Ishikawa (cell line): ENCODE data around the gene FAM219A.

Experiments used
- CEBPB ChIP-seq: IDR thresholded peaks from 2 replicates; pipeline ENCODE4 v1.6.1; 2012
- EP300 ChIP-seq: IDR thresholded peaks from 2 replicates; pipeline ENCODE4 v1.6.1; 2012; ENCODE audit warnings: borderline replicate concordance
- FOXM1 ChIP-seq: IDR thresholded peaks from 2 replicates; pipeline ENCODE4 v1.6.1; 2012; ENCODE audit warnings: low read depth, borderline replicate concordance
- MAX ChIP-seq: IDR thresholded peaks from 2 replicates; pipeline ENCODE4 v1.6.1; 2012
- NFIC ChIP-seq: IDR thresholded peaks from 2 replicates; pipeline ENCODE4 v1.6.1; 2012
- RAD21 ChIP-seq: IDR thresholded peaks from 2 replicates; pipeline ENCODE4 v1.6.1; 2012; ENCODE audit warnings: low read depth
- TAF1 ChIP-seq: IDR thresholded peaks from 2 replicates; pipeline ENCODE4 v1.6.1; 2012; ENCODE audit warnings: low read depth, mild to moderate bottlenecking
- TCF12 ChIP-seq: IDR thresholded peaks from 2 replicates; pipeline ENCODE4 v1.6.1; 2012; ENCODE audit warnings: low read depth
- TEAD4 ChIP-seq: IDR thresholded peaks from 2 replicates; pipeline ENCODE4 v1.6.1; 2012
- YY1 ChIP-seq: IDR thresholded peaks from 2 replicates; pipeline ENCODE4 v1.6.1; 2012; ENCODE audit warnings: low read depth
- ZBTB7A ChIP-seq: IDR thresholded peaks from 2 replicates; pipeline ENCODE4 v1.6.1; 2012; ENCODE audit warnings: low read depth
- TF ChIP-seq, protein P1 (sequence below): IDR thresholded peaks from 2 replicates; pipeline ENCODE4 v1.6.1; 2012; ENCODE audit warnings: low read depth, mild to moderate bottlenecking
- TF ChIP-seq, protein P2 (sequence below): IDR thresholded peaks from 2 replicates; pipeline ENCODE4 v1.6.1; 2012

- TF ChIP-seq CEBPB (no peak), EP300 (no peak), NFIC (no peak), TEAD4 (no peak), TCF12 (no peak), ZBTB7A (no peak), MAX (no peak), RAD21 (no peak), YY1 (no peak), FOXM1 (no peak), TAF1 (no peak)
- TF ChIP-seq, protein P1, sequence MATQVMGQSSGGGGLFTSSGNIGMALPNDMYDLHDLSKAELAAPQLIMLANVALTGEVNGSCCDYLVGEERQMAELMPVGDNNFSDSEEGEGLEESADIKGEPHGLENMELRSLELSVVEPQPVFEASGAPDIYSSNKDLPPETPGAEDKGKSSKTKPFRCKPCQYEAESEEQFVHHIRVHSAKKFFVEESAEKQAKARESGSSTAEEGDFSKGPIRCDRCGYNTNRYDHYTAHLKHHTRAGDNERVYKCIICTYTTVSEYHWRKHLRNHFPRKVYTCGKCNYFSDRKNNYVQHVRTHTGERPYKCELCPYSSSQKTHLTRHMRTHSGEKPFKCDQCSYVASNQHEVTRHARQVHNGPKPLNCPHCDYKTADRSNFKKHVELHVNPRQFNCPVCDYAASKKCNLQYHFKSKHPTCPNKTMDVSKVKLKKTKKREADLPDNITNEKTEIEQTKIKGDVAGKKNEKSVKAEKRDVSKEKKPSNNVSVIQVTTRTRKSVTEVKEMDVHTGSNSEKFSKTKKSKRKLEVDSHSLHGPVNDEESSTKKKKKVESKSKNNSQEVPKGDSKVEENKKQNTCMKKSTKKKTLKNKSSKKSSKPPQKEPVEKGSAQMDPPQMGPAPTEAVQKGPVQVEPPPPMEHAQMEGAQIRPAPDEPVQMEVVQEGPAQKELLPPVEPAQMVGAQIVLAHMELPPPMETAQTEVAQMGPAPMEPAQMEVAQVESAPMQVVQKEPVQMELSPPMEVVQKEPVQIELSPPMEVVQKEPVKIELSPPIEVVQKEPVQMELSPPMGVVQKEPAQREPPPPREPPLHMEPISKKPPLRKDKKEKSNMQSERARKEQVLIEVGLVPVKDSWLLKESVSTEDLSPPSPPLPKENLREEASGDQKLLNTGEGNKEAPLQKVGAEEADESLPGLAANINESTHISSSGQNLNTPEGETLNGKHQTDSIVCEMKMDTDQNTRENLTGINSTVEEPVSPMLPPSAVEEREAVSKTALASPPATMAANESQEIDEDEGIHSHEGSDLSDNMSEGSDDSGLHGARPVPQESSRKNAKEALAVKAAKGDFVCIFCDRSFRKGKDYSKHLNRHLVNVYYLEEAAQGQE: no peak
- TF ChIP-seq, protein P2, sequence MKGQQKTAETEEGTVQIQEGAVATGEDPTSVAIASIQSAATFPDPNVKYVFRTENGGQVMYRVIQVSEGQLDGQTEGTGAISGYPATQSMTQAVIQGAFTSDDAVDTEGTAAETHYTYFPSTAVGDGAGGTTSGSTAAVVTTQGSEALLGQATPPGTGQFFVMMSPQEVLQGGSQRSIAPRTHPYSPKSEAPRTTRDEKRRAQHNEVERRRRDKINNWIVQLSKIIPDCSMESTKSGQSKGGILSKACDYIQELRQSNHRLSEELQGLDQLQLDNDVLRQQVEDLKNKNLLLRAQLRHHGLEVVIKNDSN: no peak
Observed at GRCh38 chr9:34370335-34370969, 87.9 kb downstream of the FAM219A start.
